Mesenteric fat pad (tissue), 1 donor: ENCODE measurements around the gene RPS25. TPM values are rescaled to one million over a fixed set of nuclear protein-coding genes. Genes with fewer than 3 reads are reported as not detected.
"Not testable (repeated sequence)": the region's sequence is repeated elsewhere in the genome, so short reads cannot be mapped to it uniquely, and the experiment has no call there.

Experiments
- DNase-seq: peaks from one replicate; pipeline ENCODE4 v3.0.0-alpha.2; 2020; ENCODE audit warnings: low spot score
- microRNA-seq: library from miRNA; unstranded; fragments of <30 nt; microRNA quantifications from one replicate; pipeline ENCODE4 v1.2.0, GENCODE V29; 2020; ENCODE audit warnings: borderline number of aligned reads
- total RNA-seq: library from RNA; stranded (reverse); fragmentation: NEBNext Ultra II Directional; extraction: Animal tissue kit (Norgen Biotek cat#: 25700); gene quantifications from one replicate; pipeline ENCODE4 v1.2.1, GENCODE V29; 2021
- donor health status: DM: yes; HTN: yes; CAD: no.

Gene RPS25
- total RNA-seq, 1 donor from 2014 or later, result 953 TPM

GRCh38 chr11:118975771-118976709 is 42.1 kb downstream of the RPS25 start:
- no peak for DNase-seq

- DNase-seq, result no peak
Measured at GRCh38 chr11:118973985-118974384, 44.2 kb downstream of the RPS25 start.

- no peak for DNase-seq
Measured at GRCh38 chr11:118971646-118972045, 46.5 kb downstream of the RPS25 start, which contains the start of gene FOXR1. FOXR1 (plus strand) TSS chr11:118971761; CDS start chr11:118971932, 171 bp downstream.

GRCh38 chr11:118969508-118969907 is 48.6 kb downstream of the RPS25 start:
- not testable (repeated sequence) for DNase-seq

Small RNA genes within 50 kb of the gene (microRNA-seq; reads per million reads assigned to microRNA genes)
- gene MIR3656, result not detected

Other genes with a start within 250 kb of the RPS25 start
- 103 TPM for gene DDX6, start 227.2 kb downstream of the RPS25 start, total RNA-seq
- not detected for gene CXCR5, start 134.5 kb downstream of the RPS25 start, total RNA-seq
- 86.4 TPM for gene BCL9L, start 92.4 kb downstream of the RPS25 start, total RNA-seq
- not detected for gene UPK2, start 62.0 kb downstream of the RPS25 start, total RNA-seq
- not detected for gene FOXR1, start 46.6 kb downstream of the RPS25 start, total RNA-seq
- 34.8 TPM for gene CENATAC, start 20.2 kb downstream of the RPS25 start, total RNA-seq
- gene TRAPPC4, start 423 bp upstream of the RPS25 start, total RNA-seq, result 52.8 TPM
- gene SLC37A4, start 12.5 kb upstream of the RPS25 start, total RNA-seq, result 10.2 TPM
- gene HYOU1, start 38.9 kb upstream of the RPS25 start, total RNA-seq, result 115 TPM
- gene VPS11, start 49.5 kb upstream of the RPS25 start, total RNA-seq, result 33.3 TPM
- gene HMBS, start 66.5 kb upstream of the RPS25 start, total RNA-seq, result 22.2 TPM
- 40.9 TPM for gene DPAGT1, start 83.5 kb upstream of the RPS25 start, total RNA-seq
- gene C2CD2L, start 89.0 kb upstream of the RPS25 start, total RNA-seq, result 11.0 TPM
- 13.5 TPM for gene HINFP, start 103.2 kb upstream of the RPS25 start, total RNA-seq
- not detected for gene ABCG4, start 130.7 kb upstream of the RPS25 start, total RNA-seq
- gene NLRX1, start 150.4 kb upstream of the RPS25 start, total RNA-seq, result 16.3 TPM
- gene NHERF4, start 167.1 kb upstream of the RPS25 start, total RNA-seq, result not detected
- gene CBL, start 188.0 kb upstream of the RPS25 start, total RNA-seq, result 30.4 TPM